Measurements from ENCODE around the gene MEX3A. TPM values are rescaled to one million over a fixed set of nuclear protein-coding genes. Genes with fewer than 3 reads are reported as not detected.

The MEX3A gene
- total RNA-seq, 1 experiment from 2014 or later = 68.0 TPM

DNA sequence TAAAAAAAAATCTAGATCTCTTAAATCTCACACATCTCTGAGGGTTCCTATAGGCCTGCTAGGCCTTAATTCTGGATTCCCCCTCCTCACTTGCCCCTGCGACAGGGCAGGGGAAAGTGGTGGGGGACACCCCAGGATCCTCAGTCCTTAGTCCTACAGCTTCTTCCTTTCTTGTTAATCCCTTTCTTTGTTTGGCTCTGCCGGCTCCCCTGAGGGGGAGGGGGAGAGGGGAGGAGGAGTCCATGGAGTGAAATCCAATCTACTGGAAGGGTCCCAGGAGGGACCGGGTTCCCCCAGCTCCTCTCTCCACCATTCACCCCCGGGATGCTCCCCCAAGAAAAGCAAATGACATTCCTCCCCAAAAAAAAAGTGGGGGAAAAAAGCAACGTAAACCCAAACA, 8.5 kb downstream of the MEX3A start:
- Histone ChIP-seq H2BK15ac (ENCODE audit: low read depth, low read length) (no peak overlapping the region), H3K4me2 (ENCODE audit: insufficient read depth, insufficient read length, low read length) (no peak overlapping the region), H3K14ac (ENCODE audit: insufficient read depth, low read length) (no peak overlapping the region), H2AFZ (ENCODE audit: low read length) (no peak overlapping the region), H2BK5ac (ENCODE audit: insufficient read length, low read length) (no peak overlapping the region), H3K56ac (ENCODE audit: insufficient read length, low read depth, low read length) (no peak overlapping the region), H3K9me3 (ENCODE audit: control insufficient read depth, low read depth, low read length) (no peaks in the 10 kb centered on the region), H4K20me1 (ENCODE audit: control insufficient read depth, insufficient read depth, insufficient read length) (no peaks in the 10 kb centered on the region), H4K91ac (ENCODE audit: insufficient read length, low read depth, low read length) (no peak overlapping the region), H2BK12ac (ENCODE audit: insufficient read length, low read depth, low read length) (no peak overlapping the region), H3K23me2 (ENCODE audit: insufficient read length, low read depth, low read length, poor library complexity, severe bottlenecking) (no peaks in the 10 kb centered on the region), H3K9ac (ENCODE audit: extremely low read depth, insufficient read length, low read length) (no peak overlapping the region), H3K79me2 (ENCODE audit: insufficient read depth, low read length) (peaks cover 5% of the 10 kb centered on the region; the same call in 1 of the 2 replicates), H3T11ph (ENCODE audit: low read length) (no peak overlapping the region), H3K79me1 (ENCODE audit: insufficient read depth, low read depth, low read length, poor library complexity, severe bottlenecking) (no peaks in the 10 kb centered on the region), H3K18ac (ENCODE audit: insufficient read length, low read depth, low read length) (no peak overlapping the region), H2AK5ac (ENCODE audit: insufficient read length, low read length) (no peak overlapping the region), H3K4ac (ENCODE audit: low read depth, low read length) (no peak overlapping the region), H4K8ac (replicated peaks; ENCODE audit: insufficient read length, low read depth, low read length) (no peak overlapping the region), H2BK120ac (ENCODE audit: low read depth, low read length, poor library complexity, severe bottlenecking) (no peak overlapping the region), H3K27me3 (ENCODE audit: insufficient read depth, low read length) (no peaks in the 10 kb centered on the region), H4K5ac (ENCODE audit: insufficient read length, low read depth, low read length) (no peak overlapping the region), H2BK20ac (ENCODE audit: low read depth, low read length, poor library complexity, severe bottlenecking) (no peak overlapping the region), H3K23ac (ENCODE audit: insufficient read length, low read depth, low read length) (no peak overlapping the region), H3K4me1 (ENCODE audit: insufficient read depth, low read length) (peaks cover 27% of the 10 kb centered on the region), H3K27ac (ENCODE audit: insufficient read length, low read depth, low read length) (no peak overlapping the region)
- peaks cover 72 to 83% of the 10 kb centered on the region in 2 experiments for H3K4me1 Mint-ChIP-seq
- TF ChIP-seq, protein P1, sequence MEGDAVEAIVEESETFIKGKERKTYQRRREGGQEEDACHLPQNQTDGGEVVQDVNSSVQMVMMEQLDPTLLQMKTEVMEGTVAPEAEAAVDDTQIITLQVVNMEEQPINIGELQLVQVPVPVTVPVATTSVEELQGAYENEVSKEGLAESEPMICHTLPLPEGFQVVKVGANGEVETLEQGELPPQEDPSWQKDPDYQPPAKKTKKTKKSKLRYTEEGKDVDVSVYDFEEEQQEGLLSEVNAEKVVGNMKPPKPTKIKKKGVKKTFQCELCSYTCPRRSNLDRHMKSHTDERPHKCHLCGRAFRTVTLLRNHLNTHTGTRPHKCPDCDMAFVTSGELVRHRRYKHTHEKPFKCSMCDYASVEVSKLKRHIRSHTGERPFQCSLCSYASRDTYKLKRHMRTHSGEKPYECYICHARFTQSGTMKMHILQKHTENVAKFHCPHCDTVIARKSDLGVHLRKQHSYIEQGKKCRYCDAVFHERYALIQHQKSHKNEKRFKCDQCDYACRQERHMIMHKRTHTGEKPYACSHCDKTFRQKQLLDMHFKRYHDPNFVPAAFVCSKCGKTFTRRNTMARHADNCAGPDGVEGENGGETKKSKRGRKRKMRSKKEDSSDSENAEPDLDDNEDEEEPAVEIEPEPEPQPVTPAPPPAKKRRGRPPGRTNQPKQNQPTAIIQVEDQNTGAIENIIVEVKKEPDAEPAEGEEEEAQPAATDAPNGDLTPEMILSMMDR (conservative IDR thresholded peaks at IDR 0.05) = no peak
- DNase-seq = peak; percentile 85
- no peaks in the 10 kb centered on the region for H3K9me3 Mint-ChIP-seq
- no peaks in the 10 kb centered on the region for H3K27me3 Mint-ChIP-seq (ENCODE audit: low read depth)
- H3K36me3 Mint-ChIP-seq (ENCODE audit: insufficient read depth in 1 of 3, low read depth in 3 of 3) = peaks cover 10 to 60% (median 59%) of the 10 kb centered on the region in 3 experiments; a peak in 6 of 7 replicates
- no CpG with 5 or more reads among the region's 5 CpGs for WGBS (ENCODE audit: extremely low coverage, insufficient read length, low lambda C conversion rate)
- peak overlapping the region; percentile 41 to 73 for H3K4me3 Mint-ChIP-seq
- H3K27ac Mint-ChIP-seq = peak overlapping the region; percentile 94 to 95 (median 95)

Data from H9 (cell line).